Kidney (tissue), 14 donors: ENCODE data around the gene CAMTA1. TPM values are rescaled to one million over a fixed set of nuclear protein-coding genes. Genes with fewer than 3 reads are reported as not detected.

Experiments
- DNase-seq, 5 donors: peaks; one replicate each; pipeline ENCODE4 v3.0.0-alpha.2; 2013 to 2020
- FAIRE-seq: peaks from 2 replicates; lab custom pipeline; 2012; peaks lifted over from hg19 to GRCh38; lab: Jason Lieb, UNC
- H3K27ac ChIP-seq, 2 donors: one replicate each; pipeline ENCODE4 v1.7.0; 2013; ENCODE audit warnings: low read depth in 2 of 2, low read length in 2 of 2, inconsistent platforms in 1 of 2
- H3K27me3 ChIP-seq: one replicate; pipeline ENCODE4 v1.7.1; 2013; ENCODE audit warnings: low read length, inconsistent platforms; ENCODE audit not compliant: control insufficient read depth, insufficient read depth
- H3K36me3 ChIP-seq, 3 donors: one replicate each; pipeline versions ENCODE4 v1.7.0 to v1.7.1; 2013; ENCODE audit warnings: low read length in 3 of 3, control low read depth in 1 of 3, inconsistent platforms in 1 of 3; ENCODE audit not compliant: insufficient read depth in 3 of 3, control insufficient read depth in 2 of 3
- H3K4me1 ChIP-seq, 3 donors: one replicate each; pipeline versions ENCODE4 v1.7.0 to v1.7.1; 2013; ENCODE audit warnings: low read length in 3 of 3, inconsistent platforms in 1 of 3, low read depth in 1 of 3; ENCODE audit not compliant: control insufficient read depth in 2 of 3, insufficient read depth in 2 of 3
- H3K4me3 ChIP-seq, 3 donors: one replicate each; pipeline versions ENCODE4 v1.7.0 to v1.8.1; 2013; ENCODE audit warnings: low read length in 3 of 3, control low read depth in 1 of 3, inconsistent platforms in 1 of 3
- H3K9ac ChIP-seq, 3 donors: one replicate each; pipeline versions ENCODE4 v1.7.0 to v1.7.1; 2013; ENCODE audit warnings: low read length in 3 of 3, control low read depth in 1 of 3, inconsistent platforms in 1 of 3
- H3K9me3 ChIP-seq, 3 donors: one replicate each; pipeline versions ENCODE4 v1.7.0 to v1.7.1; 2013; ENCODE audit warnings: low read length in 3 of 3, control low read depth in 1 of 3, inconsistent platforms in 1 of 3; ENCODE audit not compliant: control insufficient read depth in 2 of 3, insufficient read depth in 1 of 3
- intact Hi-C: fragments of 100-400 bp; cut with DNase I; formaldehyde crosslinking; loops from one replicate; pipeline ENCODE4 v1.11.1; 2022
- polyA plus RNA-seq: library from polyadenylated mRNA; stranded (reverse); fragments of 350-450 nt; fragmentation: Illumina TruSeq; extraction: RNeasy Lipid Tissue Mini Kit (QIAGEN cat#74804); gene quantifications from one replicate; pipeline ENCODE4 v1.2.3, GENCODE V29; 2014; ENCODE audit warnings: low read depth, low replicate concordance; ENCODE audit not compliant: insufficient read depth
- total RNA-seq: library from RNA; stranded (reverse); fragmentation: NEBNext Ultra II Directional; extraction: Animal tissue kit (Norgen Biotek cat#: 25700); gene quantifications from one replicate; pipeline ENCODE4 v1.2.1, GENCODE V29; 2021
- TF ChIP-seq, protein P1 (sequence below): IDR thresholded peaks from 3 replicates; pipeline ENCODE4 v1.5.1; 2012; ENCODE audit warnings: mild to moderate bottlenecking, moderate library complexity, borderline replicate concordance; ENCODE audit not compliant: insufficient read depth; ENCODE audit errors: extremely low read depth
- donor health status: control.
- donor health status: control.
- donor health status: control.
- donor health status: control.
- donor health status: control.
- donor health status: DM: yes; HTN: yes; CAD: no.
- donor health status: Normal renal cell carcinoma (clear cell type).

The CAMTA1 gene
- total and polyA plus RNA-seq, 2 donors from 2014 or later, result 79.0 to 170 TPM

DNA sequence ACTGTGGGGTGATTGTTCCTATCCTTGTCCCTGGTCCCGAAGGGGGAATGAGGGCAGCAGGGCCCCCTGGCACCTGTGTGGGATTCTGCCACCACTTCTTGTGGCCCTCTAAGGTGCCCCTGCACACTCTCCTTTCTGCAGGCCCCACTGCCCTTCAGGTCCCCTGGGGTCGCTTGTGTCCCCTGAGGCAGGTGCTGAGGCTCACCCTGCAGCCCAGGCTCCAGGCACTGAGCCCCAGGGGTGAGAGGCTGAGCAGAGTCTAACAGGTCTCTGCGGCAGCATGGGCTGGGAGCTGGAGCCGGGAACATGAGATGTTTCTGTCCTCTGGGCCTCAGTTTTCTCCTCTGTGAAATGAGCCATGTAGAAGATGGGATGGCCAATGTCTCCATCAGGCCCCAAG is 774.9 kb downstream of the CAMTA1 start:
- Histone ChIP-seq H3K4me3 (no peak overlapping the region), H3K9me3 (no peaks in the 10 kb centered on the region), H3K4me1 (peaks cover 0 to 2% (median 0%) of the 10 kb centered on the region in 3 donors), H3K36me3 (no peaks in the 10 kb centered on the region), H3K27ac (no peak overlapping the region), H3K27me3 (no peaks in the 10 kb centered on the region), H3K9ac (no peak overlapping the region)
- TF ChIP-seq, protein P1, sequence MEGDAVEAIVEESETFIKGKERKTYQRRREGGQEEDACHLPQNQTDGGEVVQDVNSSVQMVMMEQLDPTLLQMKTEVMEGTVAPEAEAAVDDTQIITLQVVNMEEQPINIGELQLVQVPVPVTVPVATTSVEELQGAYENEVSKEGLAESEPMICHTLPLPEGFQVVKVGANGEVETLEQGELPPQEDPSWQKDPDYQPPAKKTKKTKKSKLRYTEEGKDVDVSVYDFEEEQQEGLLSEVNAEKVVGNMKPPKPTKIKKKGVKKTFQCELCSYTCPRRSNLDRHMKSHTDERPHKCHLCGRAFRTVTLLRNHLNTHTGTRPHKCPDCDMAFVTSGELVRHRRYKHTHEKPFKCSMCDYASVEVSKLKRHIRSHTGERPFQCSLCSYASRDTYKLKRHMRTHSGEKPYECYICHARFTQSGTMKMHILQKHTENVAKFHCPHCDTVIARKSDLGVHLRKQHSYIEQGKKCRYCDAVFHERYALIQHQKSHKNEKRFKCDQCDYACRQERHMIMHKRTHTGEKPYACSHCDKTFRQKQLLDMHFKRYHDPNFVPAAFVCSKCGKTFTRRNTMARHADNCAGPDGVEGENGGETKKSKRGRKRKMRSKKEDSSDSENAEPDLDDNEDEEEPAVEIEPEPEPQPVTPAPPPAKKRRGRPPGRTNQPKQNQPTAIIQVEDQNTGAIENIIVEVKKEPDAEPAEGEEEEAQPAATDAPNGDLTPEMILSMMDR, result no peak
- DNase-seq, result peak in 2 of 5 donors; percentile 26 to 41
- intact Hi-C loops, result no loop called here
- FAIRE-seq, result no peak

GRCh38 chr1:7560601-7561181 is 775.4 kb downstream of the CAMTA1 start:
- DNase-seq (peak in 2 of 5 donors; percentile 36 to 52), FAIRE-seq (no peak)
- no peak overlapping the region for H3K4me3 ChIP-seq
- no peak overlapping the region for H3K9ac ChIP-seq
- peaks cover 0 to 2% (median 0%) of the 10 kb centered on the region in 3 donors for H3K4me1 ChIP-seq
- no peaks in the 10 kb centered on the region for H3K27me3 ChIP-seq
- H3K27ac ChIP-seq, result no peak overlapping the region
- intact Hi-C loops, result no loop called here
- TF ChIP-seq, protein P1, result no peak
- no peaks in the 10 kb centered on the region for H3K9me3 ChIP-seq
- no peaks in the 10 kb centered on the region for H3K36me3 ChIP-seq

GRCh38 chr1:7561331-7561921 is 776.2 kb downstream of the CAMTA1 start:
- Histone ChIP-seq H3K27ac (no peak overlapping the region), H3K9me3 (no peaks in the 10 kb centered on the region), H3K36me3 (no peaks in the 10 kb centered on the region), H3K4me3 (no peak overlapping the region), H3K27me3 (no peaks in the 10 kb centered on the region), H3K4me1 (peaks cover 0 to 2% (median 0%) of the 10 kb centered on the region in 3 donors), H3K9ac (no peak overlapping the region)
- TF ChIP-seq, protein P1, result no peak
- DNase-seq (peak in 2 of 5 donors; percentile 52 to 56), FAIRE-seq (no peak)
- intact Hi-C loops, result no loop called here
